GM12875 (cell line): Measurements from ENCODE around the gene HOXC12.

Source experiments
- H3K4me3 ChIP-seq: one replicate; pipeline ENCODE4 v1.5.1; 2011; ENCODE audit warnings: low read depth, low read length, control low read depth
- TF ChIP-seq, protein P1 (sequence below): IDR thresholded peaks from 2 replicates; pipeline ENCODE4 v1.5.1; 2011; ENCODE audit warnings: low read depth, mild to moderate bottlenecking, control low read depth, inconsistent platforms, low read length, moderate library complexity, borderline replicate concordance; ENCODE audit not compliant: insufficient read depth

The HOXC12 gene

DNA sequence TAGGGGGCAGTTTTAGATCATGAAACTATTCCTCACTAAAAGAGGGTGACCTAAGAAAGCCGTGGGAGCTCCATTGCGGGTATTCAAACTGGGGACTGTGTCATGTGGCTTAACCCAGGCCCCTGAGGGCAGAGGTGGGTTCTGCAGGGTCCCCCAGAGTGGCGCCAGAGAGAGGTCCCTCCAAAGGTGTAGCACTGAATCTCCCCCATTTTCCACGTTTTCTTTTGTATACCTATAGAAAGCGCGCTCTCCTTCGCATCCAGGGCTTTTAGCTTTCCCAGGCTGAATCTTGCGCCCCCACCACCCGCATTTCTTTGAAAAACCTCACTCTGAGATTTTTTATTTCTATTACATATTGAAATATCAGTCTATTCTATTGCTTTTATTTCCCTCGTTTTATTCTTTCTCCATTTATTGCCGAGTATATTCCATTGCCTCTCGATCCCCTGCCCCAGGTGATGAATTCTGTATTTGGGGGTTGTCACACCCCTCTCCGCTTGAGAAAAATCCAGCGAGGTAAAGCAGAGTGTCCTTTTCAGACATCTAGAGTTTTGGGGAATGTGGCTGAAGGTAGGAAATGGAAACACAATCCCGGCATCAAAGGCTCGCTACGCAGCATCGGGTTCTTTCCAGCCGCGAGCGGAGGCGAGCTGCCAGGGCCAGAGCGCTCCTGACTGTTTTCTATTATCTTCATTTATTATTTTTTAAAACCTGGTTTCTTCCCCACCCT lies 16.9 kb upstream of the HOXC12 start:
- TF ChIP-seq, protein P1, sequence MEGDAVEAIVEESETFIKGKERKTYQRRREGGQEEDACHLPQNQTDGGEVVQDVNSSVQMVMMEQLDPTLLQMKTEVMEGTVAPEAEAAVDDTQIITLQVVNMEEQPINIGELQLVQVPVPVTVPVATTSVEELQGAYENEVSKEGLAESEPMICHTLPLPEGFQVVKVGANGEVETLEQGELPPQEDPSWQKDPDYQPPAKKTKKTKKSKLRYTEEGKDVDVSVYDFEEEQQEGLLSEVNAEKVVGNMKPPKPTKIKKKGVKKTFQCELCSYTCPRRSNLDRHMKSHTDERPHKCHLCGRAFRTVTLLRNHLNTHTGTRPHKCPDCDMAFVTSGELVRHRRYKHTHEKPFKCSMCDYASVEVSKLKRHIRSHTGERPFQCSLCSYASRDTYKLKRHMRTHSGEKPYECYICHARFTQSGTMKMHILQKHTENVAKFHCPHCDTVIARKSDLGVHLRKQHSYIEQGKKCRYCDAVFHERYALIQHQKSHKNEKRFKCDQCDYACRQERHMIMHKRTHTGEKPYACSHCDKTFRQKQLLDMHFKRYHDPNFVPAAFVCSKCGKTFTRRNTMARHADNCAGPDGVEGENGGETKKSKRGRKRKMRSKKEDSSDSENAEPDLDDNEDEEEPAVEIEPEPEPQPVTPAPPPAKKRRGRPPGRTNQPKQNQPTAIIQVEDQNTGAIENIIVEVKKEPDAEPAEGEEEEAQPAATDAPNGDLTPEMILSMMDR: no peak

DNA sequence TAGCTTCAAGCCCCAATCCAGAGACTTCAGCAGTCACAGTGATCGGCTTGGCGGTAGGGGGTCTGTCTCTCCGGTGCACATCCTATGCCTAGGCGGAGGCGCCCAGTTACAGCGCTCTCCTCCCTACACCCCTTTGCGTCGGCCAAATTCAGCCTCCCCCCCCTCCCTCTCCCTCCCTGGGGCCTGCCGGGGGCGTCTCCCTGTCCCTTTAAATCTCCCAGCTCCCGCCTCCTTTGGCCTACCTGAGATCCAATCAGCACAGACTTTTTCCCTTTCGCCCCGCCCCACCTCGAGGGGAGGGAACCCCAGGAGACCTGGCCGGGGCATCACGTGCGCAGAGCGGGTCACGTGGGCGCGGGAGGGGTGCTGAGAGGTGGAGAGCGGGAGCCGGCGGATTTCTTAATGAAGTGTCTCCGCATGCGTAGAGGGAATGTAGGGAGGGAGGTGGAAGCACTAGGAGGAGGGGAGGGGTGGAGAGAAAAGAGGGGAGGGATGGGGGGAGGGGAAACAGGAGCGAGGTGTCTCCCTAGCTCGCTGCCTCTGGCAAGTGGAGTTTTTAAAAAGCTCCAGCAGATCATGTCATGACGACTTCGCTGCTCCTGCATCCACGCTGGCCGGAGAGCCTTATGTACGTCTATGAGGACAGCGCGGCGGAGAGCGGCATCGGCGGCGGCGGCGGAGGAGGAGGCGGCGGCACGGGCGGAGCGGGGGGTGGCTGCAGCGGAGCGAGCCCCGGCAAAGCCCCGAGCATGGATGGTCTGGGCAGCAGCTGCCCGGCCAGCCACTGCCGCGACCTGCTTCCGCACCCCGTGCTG lies 16.2 kb upstream of the HOXC12 start, which contains the start of gene HOXC13:
Gene HOXC13, plus strand, starts transcription at position 506 of the 815 bp plus-strand sequence. Its CDS starts 76 bp downstream, at position 582.
- TF ChIP-seq, protein P1: no peak
- H3K4me3 ChIP-seq: no peak within 1 kb of the TSS

More for the DNA sequence above, 16.9 kb upstream of the HOXC12 start:
- no peak overlapping the region for H3K4me3 ChIP-seq

DNA sequence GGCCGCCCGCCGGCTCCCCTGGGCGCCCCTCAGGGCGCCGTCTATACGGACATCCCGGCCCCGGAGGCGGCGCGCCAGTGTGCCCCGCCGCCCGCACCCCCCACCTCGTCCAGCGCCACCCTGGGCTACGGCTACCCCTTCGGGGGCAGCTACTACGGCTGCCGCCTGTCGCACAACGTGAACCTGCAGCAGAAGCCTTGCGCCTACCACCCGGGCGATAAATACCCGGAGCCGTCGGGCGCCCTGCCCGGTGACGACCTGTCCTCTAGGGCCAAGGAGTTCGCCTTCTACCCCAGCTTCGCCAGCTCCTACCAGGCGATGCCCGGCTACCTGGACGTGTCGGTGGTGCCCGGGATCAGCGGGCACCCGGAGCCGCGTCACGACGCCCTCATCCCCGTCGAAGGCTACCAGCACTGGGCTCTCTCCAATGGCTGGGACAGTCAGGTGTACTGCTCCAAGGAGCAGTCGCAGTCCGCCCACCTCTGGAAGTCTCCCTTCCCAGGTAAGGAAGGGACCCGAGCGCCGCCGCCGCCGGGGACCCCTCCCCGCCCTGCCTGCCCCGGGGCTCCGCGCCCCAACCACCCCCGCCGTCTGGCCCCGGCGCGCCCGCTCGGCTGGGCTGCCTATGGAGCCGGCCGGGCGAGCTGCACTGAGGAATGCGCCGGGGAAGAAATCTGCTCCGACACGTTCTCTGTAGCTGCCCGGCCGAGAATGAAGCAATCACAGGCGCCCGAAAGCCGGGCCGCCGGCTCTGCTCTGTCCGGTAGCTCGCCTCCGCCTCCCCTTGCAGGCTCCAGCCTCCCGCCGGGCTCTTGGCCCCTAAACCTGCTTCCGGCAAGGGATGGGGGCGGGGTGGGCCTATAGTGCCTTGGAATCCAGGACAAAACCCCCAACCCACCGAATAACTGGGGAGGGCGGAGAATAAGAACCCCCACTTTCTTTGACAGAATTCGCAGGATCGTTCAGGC lies 15.3 kb upstream of the HOXC12 start:
- H3K4me3 ChIP-seq: no peak overlapping the region
- TF ChIP-seq, protein P1: no peak

- no peak overlapping the region for H3K4me3 ChIP-seq
- TF ChIP-seq, protein P1: no peak
Observed at GRCh38 chr12:53940443-53941014, 14.2 kb upstream of the HOXC12 start.

DNA sequence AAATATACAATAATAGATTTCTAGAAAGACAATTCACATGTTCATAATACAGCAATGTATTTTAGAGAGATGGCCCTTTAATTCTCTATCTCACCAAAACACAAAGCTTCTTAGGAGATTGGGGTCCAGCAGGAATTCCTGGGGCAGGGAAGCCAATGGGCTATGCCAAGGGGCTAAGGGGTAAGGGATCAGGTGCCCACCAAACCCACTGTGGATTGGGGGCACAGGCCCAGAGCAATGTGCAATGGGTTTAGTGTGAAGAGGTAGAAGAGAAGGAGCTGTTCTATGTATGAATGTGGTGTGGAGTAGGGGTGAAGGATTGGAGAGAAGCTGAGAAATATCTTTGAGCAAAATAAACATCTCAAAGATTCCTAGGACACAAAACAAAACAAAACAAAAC lies 13.5 kb upstream of the HOXC12 start:
- TF ChIP-seq, protein P1: no peak
- no peak overlapping the region for H3K4me3 ChIP-seq

DNA sequence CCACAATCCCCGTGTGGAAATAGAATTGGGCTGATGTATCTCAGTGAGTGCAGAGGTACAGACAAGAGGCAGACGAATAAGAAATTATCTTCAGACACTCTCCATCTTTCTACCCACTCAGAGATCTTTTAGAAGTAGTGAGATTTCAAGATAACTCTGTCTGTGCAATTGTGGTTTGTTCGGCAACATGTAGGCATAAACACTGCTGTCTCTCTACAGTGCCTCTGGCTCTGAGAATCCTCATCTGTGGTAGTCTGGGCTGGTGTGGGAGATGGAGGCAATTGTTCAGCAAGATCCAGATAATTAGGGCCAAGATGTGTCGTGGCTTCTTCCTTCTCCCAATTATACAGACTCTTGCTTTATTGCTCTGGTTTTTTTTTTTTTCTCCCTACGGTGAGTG lies 13.0 kb upstream of the HOXC12 start:
- TF ChIP-seq, protein P1: no peak
- no peak overlapping the region for H3K4me3 ChIP-seq
